Uterus (tissue), 2 donors: ENCODE results near the gene CD164L2.

Experiments used
- POLR2A ChIP-seq, 2 donors: fragments of 450-650 bp; IDR thresholded peaks; one replicate each; pipeline ENCODE4 v1.6.1; 2016; ENCODE audit warnings: antibody characterized with exemption in 2 of 2, mild to moderate bottlenecking in 1 of 2, moderate library complexity in 1 of 2
- TF ChIP-seq, protein P1 (sequence below), 4 experiments: fragments of 200-600 bp in 2 of 4; fragments of 450-650 bp in 2 of 4; sonication (generic) in 2 of 4; IDR thresholded peaks; one replicate each; pipeline ENCODE4 v1.5.1; 2016 to 2019; ENCODE audit warnings: antibody characterized with exemption in 4 of 4, mild to moderate bottlenecking in 2 of 4, moderate library complexity in 1 of 4

DNA sequence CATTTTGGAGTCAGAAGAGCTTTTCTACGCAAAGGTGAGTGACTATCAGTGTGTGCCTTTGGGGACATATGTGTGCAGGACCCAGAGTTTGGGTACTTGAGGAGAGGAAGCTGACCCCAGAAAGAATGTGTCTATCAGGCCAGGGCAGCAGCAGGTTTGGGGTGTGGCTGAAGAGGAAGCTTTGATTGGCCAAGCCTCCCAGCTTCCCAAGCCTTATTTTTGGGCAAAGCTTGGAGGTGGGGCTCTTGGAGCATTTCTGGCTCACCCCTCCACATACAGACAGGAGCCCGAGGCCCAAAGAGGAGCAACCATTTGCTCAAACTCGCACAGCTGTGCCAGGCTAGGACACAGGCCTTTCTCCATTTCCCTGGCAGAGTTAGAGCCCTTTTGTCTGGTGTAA is 14.0 kb upstream of the CD164L2 start:
- TF ChIP-seq, protein P1, sequence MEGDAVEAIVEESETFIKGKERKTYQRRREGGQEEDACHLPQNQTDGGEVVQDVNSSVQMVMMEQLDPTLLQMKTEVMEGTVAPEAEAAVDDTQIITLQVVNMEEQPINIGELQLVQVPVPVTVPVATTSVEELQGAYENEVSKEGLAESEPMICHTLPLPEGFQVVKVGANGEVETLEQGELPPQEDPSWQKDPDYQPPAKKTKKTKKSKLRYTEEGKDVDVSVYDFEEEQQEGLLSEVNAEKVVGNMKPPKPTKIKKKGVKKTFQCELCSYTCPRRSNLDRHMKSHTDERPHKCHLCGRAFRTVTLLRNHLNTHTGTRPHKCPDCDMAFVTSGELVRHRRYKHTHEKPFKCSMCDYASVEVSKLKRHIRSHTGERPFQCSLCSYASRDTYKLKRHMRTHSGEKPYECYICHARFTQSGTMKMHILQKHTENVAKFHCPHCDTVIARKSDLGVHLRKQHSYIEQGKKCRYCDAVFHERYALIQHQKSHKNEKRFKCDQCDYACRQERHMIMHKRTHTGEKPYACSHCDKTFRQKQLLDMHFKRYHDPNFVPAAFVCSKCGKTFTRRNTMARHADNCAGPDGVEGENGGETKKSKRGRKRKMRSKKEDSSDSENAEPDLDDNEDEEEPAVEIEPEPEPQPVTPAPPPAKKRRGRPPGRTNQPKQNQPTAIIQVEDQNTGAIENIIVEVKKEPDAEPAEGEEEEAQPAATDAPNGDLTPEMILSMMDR (IDR thresholded peaks at IDR 0.05), result no peak
- no peak for TF ChIP-seq POLR2A (IDR thresholded peaks at IDR 0.05)
